Measurements from ENCODE around the gene EEA1. TPM values are rescaled to one million over a fixed set of nuclear protein-coding genes. Genes with fewer than 3 reads are reported as not detected.

The EEA1 gene
- polyA plus RNA-seq, 1 experiment: 18.4 TPM

DNA sequence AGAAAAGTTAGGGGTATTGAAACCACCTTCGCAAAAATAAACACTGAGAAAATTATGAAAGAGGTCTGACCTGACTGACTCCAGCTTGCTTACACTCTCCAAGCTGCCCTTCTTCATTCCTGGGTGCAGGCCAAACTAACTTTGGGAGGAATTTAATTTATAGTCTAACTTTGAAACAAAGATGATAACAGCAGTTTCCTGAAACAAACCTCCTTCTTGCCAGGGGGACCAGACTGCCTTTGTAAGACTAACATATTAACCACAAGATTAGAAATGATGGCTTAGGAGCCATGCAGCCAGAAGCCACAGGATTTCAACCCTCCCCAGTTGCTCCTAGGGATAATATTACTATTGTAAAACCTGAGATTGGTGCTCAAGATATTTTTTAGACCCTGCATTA is 13.8 kb upstream of the EEA1 start:
- Histone ChIP-seq H3K9me3 (ENCODE audit: control insufficient read depth, insufficient read depth, low read length) (no peaks in the 10 kb centered on the region), H3K27me3 (ENCODE audit: control insufficient read depth, insufficient read depth, low read length) (no peaks in the 10 kb centered on the region), H3K4me3 (ENCODE audit: low read depth, low read length) (no peak overlapping the region), H3K27ac (ENCODE audit: low read depth, low read length) (no peak overlapping the region)
- DNase-seq (ENCODE audit: low read depth, low spot score): peak; percentile 68
- TF ChIP-seq, protein P1, sequence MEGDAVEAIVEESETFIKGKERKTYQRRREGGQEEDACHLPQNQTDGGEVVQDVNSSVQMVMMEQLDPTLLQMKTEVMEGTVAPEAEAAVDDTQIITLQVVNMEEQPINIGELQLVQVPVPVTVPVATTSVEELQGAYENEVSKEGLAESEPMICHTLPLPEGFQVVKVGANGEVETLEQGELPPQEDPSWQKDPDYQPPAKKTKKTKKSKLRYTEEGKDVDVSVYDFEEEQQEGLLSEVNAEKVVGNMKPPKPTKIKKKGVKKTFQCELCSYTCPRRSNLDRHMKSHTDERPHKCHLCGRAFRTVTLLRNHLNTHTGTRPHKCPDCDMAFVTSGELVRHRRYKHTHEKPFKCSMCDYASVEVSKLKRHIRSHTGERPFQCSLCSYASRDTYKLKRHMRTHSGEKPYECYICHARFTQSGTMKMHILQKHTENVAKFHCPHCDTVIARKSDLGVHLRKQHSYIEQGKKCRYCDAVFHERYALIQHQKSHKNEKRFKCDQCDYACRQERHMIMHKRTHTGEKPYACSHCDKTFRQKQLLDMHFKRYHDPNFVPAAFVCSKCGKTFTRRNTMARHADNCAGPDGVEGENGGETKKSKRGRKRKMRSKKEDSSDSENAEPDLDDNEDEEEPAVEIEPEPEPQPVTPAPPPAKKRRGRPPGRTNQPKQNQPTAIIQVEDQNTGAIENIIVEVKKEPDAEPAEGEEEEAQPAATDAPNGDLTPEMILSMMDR (IDR thresholded peaks at IDR 0.05; ENCODE audit: low read depth, low read length): no peak
- POLR2A ChIA-PET: interaction anchor here (1.2 to 2.8 kb wide), 3 partner anchors 13 to 43 kb away, joined by 4 to 16 read pairs (median 12); partner anchors contain the start of gene EEA1
- CTCF ChIA-PET: interaction anchor here (1.3 to 1.8 kb wide), 3 partner anchors 16 to 477 kb away, joined by 4 to 10 read pairs (median 6); no protein-coding TSS in a partner anchor

DNA sequence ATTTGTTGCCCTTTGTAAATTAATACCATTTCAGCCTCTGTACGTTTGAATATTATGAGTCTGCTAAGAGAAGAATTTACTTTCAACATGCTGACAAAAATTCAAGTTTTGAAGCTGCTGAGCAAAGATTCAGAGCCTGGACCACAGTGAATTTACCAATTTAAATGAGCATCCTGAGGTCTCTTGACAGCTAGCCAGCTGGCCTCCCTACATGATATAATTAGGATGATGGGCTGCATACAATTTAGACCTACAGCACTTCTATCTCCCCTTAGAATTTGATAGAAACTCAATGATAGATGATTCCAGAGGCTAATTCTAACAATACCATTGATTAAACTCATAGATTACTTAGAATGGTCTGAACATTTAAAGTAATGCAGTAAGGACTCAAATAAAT is 10.0 kb upstream of the EEA1 start:
- CTCF ChIA-PET: no interaction called here
- DNase-seq (ENCODE audit: low read depth, low spot score): no peak
- Histone ChIP-seq H3K27ac (ENCODE audit: low read depth, low read length) (no peak overlapping the region), H3K27me3 (ENCODE audit: control insufficient read depth, insufficient read depth, low read length) (no peaks in the 10 kb centered on the region), H3K4me3 (ENCODE audit: low read depth, low read length) (no peak overlapping the region), H3K9me3 (ENCODE audit: control insufficient read depth, insufficient read depth, low read length) (no peaks in the 10 kb centered on the region)
- POLR2A ChIA-PET: no interaction called here
- TF ChIP-seq, protein P1 (IDR thresholded peaks at IDR 0.05; ENCODE audit: low read depth, low read length): no peak

DNA sequence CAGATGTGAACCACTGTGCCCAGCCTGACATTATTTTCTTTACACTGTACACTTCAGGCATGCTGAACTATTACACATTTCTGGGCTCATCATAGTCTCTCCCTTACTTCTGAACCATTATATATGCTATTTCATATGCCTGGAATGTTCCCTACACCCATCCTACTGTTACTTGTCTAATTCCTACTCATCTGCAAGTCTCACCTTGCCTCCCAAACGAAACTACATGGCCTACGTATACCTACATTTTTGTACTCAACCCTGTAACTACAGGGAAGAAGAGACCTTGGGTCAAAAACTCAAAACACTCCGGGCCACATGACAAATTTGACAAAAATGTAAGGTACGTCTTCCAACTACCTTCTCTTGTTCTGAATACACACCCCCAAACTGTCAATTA is 9.5 kb upstream of the EEA1 start:
- TF ChIP-seq, protein P1 (IDR thresholded peaks at IDR 0.05; ENCODE audit: low read depth, low read length): no peak
- Histone ChIP-seq H3K9me3 (ENCODE audit: control insufficient read depth, insufficient read depth, low read length) (no peaks in the 10 kb centered on the region), H3K27me3 (ENCODE audit: control insufficient read depth, insufficient read depth, low read length) (no peaks in the 10 kb centered on the region), H3K27ac (ENCODE audit: low read depth, low read length) (no peak overlapping the region), H3K4me3 (ENCODE audit: low read depth, low read length) (no peak overlapping the region)
- ChIA-PET POLR2A (interaction anchor here (0.7 kb wide), 1 partner anchor 475 kb away, joined by 7 read pairs; no protein-coding TSS in a partner anchor), CTCF (interaction anchor here (1.5 kb wide), 1 partner anchor 459 kb away, joined by 4 read pairs; no protein-coding TSS in a partner anchor)
- DNase-seq (ENCODE audit: low read depth, low spot score): no peak

DNA sequence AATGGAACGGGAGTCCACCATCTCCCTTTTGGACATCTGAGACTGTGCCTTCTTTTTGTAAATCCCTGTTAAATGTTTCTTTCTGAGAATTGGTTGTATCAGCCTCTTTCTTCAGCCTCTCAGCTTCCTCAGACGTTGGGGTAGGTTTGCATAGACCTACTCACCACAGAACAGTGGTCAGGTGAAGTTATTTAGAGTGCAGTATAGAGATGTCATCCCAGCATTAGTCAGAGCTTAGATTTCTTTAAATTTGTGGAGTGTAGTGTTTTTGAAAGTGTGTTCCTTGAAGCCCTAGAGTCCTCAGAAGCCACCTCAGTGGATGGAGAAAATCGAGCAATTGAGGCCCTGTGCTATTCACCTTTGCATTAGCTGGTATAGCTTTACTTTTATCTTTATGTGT is 8.9 kb upstream of the EEA1 start:
- no peaks in the 10 kb centered on the region for H3K9me3 ChIP-seq (ENCODE audit: control insufficient read depth, insufficient read depth, low read length)
- H3K27me3 ChIP-seq (ENCODE audit: control insufficient read depth, insufficient read depth, low read length): no peaks in the 10 kb centered on the region
- ChIA-PET POLR2A (interaction anchor here (0.6 to 0.7 kb wide), 2 partner anchors 9 to 476 kb away, joined by 5 to 7 read pairs; no protein-coding TSS in a partner anchor), CTCF (interaction anchor here (1.5 kb wide), 1 partner anchor 459 kb away, joined by 4 read pairs; no protein-coding TSS in a partner anchor)
- no peak for DNase-seq (ENCODE audit: low read depth, low spot score)
- TF ChIP-seq, protein P1 (IDR thresholded peaks at IDR 0.05; ENCODE audit: low read depth, low read length): no peak
- H3K27ac ChIP-seq (ENCODE audit: low read depth, low read length): no peak overlapping the region
- H3K4me3 ChIP-seq (ENCODE audit: low read depth, low read length): no peak overlapping the region

DNA sequence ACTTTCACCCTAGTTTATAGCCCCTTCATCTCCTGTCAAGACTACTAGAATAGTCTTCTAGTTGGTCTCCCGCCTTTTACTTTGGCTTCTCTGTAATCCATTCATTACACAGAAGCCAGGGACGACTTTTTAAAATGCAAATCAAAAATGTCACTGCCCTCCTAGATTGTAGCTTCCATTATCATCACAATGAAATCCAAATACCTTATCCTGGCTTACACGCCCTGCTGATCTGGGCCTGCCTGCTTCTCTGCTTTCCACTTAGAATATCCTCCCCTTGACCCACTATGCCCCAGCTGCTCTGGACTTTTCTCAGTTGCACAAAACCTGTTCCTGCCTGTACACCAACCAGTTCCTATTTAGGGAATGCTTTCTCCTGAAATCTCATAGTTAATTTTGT is 4.5 kb upstream of the EEA1 start:
- H3K4me3 ChIP-seq (ENCODE audit: low read depth, low read length): no peak overlapping the region
- no peaks in the 10 kb centered on the region for H3K27me3 ChIP-seq (ENCODE audit: control insufficient read depth, insufficient read depth, low read length)
- ChIA-PET POLR2A (no interaction called here), CTCF (interaction anchor here (1.6 kb wide), 1 partner anchor 11 kb away, joined by 7 read pairs; no protein-coding TSS in a partner anchor)
- DNase-seq (ENCODE audit: low read depth, low spot score): no peak
- TF ChIP-seq, protein P1 (IDR thresholded peaks at IDR 0.05; ENCODE audit: low read depth, low read length): no peak
- no peak overlapping the region for H3K27ac ChIP-seq (ENCODE audit: low read depth, low read length)
- H3K9me3 ChIP-seq (ENCODE audit: control insufficient read depth, insufficient read depth, low read length): no peaks in the 10 kb centered on the region

Measured in AG04450 (cell line).